SK-N-MC (cell line): ENCODE results near the gene LRRC4C.

Source experiments
- DNase-seq: peaks from one replicate; pipeline ENCODE4 v3.0.0-alpha.2; 2011; ENCODE audit warnings: low read depth, low spot score
- H3K27ac ChIP-seq: fragments of 200-600 bp; sonication (generic); 2 replicates; pipeline ENCODE4 v1.5.1; 2016; ENCODE audit warnings: mixed run types
- H3K36me3 ChIP-seq: fragments of 200-600 bp; sonication (generic); 2 replicates; pipeline ENCODE4 v1.6.1; 2017; ENCODE audit warnings: antibody characterized with exemption, low read length, mixed read lengths; ENCODE audit not compliant: insufficient read depth
- H3K4me3 ChIP-seq: fragments of 200-600 bp; sonication (generic); 2 replicates; pipeline ENCODE4 v1.5.1; 2016
- H3K9ac ChIP-seq: fragments of 200-600 bp; sonication (generic); 2 replicates; pipeline ENCODE4 v1.8.0; 2017; ENCODE audit warnings: mixed run types, mixed read lengths; ENCODE audit not compliant: insufficient read length
- H3K9me3 ChIP-seq: fragments of 200-600 bp; sonication (generic); 2 replicates; pipeline ENCODE4 v1.6.1; 2017; ENCODE audit warnings: low read depth, mild to moderate bottlenecking, antibody characterized with exemption, low read length, moderate library complexity, mixed read lengths
- EZH2 ChIP-seq: fragments of 200-600 bp; sonication (generic); IDR thresholded peaks from one replicate; pipeline ENCODE4 v1.6.1; 2017; ENCODE audit warnings: antibody characterized with exemption
- FOXP2 ChIP-seq: optimal IDR thresholded peaks from 2 replicates; pipeline ENCODE3; 2011; ENCODE audit warnings: mild to moderate bottlenecking, moderate library complexity; ENCODE audit not compliant: insufficient read depth; ENCODE audit errors: extremely low read length, control extremely low read depth
- POLR2AphosphoS5 ChIP-seq: IDR thresholded peaks from 2 replicates; pipeline ENCODE4 v1.6.1; 2012; ENCODE audit warnings: mild to moderate bottlenecking, low read depth, low read length, borderline replicate concordance

LRRC4C gene

DNA sequence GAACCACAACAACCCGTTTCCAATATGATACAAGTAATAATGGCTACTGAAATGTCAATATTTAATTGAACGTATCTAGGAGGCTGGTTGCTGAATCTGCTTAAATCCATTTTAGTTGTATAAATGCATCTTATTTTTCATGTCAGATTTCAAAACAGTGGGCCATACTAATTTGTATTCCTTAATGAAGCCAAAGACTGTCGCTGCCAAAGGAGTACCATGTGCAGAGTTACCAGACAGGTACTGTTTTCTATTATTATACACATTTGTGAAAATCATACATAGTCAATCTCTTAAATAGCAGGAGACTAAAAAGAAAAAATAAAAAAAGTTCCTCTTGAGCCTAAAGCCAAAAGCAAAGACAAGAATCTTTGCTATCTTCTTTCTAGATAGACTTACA, 632.3 kb downstream of the LRRC4C start:
- DNase-seq, result no peak
- H3K4me3 ChIP-seq, result no peak overlapping the region
- no peak for TF ChIP-seq FOXP2
- no peak for TF ChIP-seq EZH2
- no peak for TF ChIP-seq POLR2AphosphoS5
- H3K36me3 ChIP-seq, result no peaks in the 10 kb centered on the region
- no peak overlapping the region for H3K9ac ChIP-seq
- H3K9me3 ChIP-seq, result no peaks in the 10 kb centered on the region
- no peak overlapping the region for H3K27ac ChIP-seq

DNA sequence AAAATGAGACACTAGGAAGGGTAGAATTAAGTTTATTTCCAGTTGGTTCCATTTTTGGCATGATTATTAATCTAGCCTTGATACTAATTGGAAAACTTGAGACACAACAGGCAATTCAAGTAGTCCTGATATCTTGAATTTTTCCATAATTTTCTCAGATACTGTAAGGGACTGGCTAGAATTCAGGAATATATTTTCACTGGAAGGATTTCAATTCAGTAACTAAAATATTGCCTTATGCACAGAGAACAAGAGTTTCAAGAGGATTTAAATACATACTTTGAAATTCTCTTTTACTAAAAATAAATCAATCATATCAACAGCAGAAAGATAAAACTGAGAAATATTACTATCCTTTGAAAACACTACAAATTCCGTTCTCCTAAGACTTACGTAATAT, 632.9 kb downstream of the LRRC4C start:
- no peak for TF ChIP-seq EZH2
- no peak for TF ChIP-seq POLR2AphosphoS5
- TF ChIP-seq FOXP2, result no peak
- peak overlapping the region; percentile 15 for H3K4me3 ChIP-seq
- peak overlapping the region; percentile 2; the same call in 1 of the 2 replicates for H3K27ac ChIP-seq
- no peaks in the 10 kb centered on the region for H3K9me3 ChIP-seq
- no peaks in the 10 kb centered on the region for H3K36me3 ChIP-seq
- no peak overlapping the region for H3K9ac ChIP-seq
- DNase-seq, result no peak

DNA sequence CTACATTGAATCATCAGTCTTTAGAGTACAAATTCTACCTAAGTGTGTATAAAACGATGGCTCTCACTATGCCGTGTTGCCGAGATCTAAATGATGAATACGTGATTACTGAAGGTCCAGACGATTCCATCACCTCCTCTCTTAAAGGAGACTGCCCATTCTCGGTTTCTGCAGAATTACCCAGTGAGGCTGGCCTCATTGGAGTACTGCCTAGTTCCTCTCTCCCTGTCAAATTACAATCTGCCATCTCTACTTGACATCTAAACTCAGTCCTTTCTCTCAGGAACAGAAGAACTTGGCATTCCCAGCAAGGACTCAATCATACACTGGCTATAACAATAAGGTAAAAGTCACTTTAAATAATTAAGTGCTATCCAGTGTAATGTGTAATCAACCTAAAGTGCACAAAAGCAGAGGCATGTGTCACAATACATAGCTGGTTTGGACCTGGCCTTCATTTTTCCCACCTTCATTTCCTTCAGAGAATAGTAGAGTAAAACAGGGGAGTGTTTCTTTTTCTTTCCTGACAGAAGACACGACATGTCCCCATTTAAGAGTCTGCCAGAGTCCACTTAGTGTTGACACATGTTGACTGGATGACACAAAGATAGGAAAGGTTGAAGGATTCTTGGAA, 634.1 kb downstream of the LRRC4C start:
- no peaks in the 10 kb centered on the region for H3K36me3 ChIP-seq
- H3K9ac ChIP-seq, result no peak overlapping the region
- H3K27ac ChIP-seq, result no peak overlapping the region
- TF ChIP-seq EZH2 (no peak), POLR2AphosphoS5 (no peak), FOXP2 (no peak)
- H3K9me3 ChIP-seq, result no peaks in the 10 kb centered on the region
- H3K4me3 ChIP-seq, result no peak overlapping the region
- DNase-seq, result no peak

DNA sequence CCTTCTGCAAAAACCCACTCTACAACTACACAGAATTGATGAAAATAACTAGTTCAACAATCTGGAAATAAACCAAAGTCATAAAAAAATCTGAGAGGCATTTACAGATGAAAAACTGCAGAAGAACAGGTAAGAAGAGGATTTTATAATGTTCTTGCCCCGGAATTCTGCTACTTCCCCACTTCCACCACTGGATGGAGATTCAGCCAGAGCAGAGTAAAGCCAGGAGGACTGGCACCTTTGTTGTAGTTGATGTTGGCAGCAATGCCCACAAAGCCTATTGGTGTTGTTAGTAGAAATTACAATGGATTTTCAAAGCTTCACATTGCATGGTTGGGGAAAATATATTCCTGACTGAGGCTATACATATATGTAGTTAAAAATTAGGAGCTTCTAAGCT, 640.2 kb downstream of the LRRC4C start:
- Histone ChIP-seq H3K36me3 (no peaks in the 10 kb centered on the region), H3K9ac (no peak overlapping the region), H3K4me3 (no peak overlapping the region), H3K9me3 (peaks cover 4% of the 10 kb centered on the region; the same call in 1 of the 2 replicates), H3K27ac (no peak overlapping the region)
- TF ChIP-seq EZH2, result no peak
- no peak for TF ChIP-seq POLR2AphosphoS5
- TF ChIP-seq FOXP2, result no peak
- DNase-seq, result no peak

DNA sequence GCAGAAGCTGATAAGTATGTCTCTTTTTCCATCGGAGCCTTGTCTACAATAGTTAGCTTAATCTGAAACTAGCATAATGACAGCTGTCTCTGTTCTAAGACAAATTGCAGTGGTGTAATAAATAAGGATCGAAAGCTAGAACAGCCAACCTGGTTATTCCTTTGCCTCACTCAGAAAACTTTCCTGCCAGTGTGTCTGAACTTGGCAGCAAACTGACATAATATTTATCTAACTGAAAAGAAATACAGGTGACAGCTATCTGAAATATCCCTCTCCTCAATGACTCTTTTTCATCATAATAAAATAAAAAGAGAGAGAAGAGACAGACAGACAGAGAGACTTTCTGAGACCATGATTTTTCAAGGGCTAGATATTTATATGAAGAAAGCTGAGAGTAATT, 642.5 kb downstream of the LRRC4C start:
- no peak overlapping the region for H3K27ac ChIP-seq
- H3K36me3 ChIP-seq, result no peaks in the 10 kb centered on the region
- no peak overlapping the region for H3K9ac ChIP-seq
- no peak overlapping the region for H3K4me3 ChIP-seq
- TF ChIP-seq EZH2 (no peak), POLR2AphosphoS5 (no peak), FOXP2 (no peak)
- peaks cover 4% of the 10 kb centered on the region; the same call in 1 of the 2 replicates for H3K9me3 ChIP-seq
- no peak for DNase-seq

DNA sequence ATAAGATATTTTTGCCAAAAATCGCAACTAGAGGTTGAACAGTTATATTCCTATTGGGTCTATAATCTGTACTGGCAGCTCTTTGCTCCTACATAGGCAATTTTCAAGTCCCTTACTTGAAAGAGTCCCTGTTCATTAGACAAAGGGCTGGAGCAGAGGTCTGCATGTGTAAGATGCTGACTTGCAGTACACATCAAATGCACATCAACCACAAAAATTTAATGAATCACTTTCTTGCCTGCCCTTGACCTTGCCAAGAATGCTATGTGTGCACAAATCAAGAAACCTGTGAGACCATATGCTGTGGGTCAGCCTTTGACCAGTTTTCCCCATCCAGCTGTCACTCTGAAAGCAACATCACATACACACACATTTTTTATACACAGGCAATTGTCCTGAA, 661.5 kb downstream of the LRRC4C start:
- TF ChIP-seq POLR2AphosphoS5 (no peak), EZH2 (no peak), FOXP2 (no peak)
- Histone ChIP-seq H3K27ac (no peak overlapping the region), H3K9me3 (no peaks in the 10 kb centered on the region), H3K9ac (no peak overlapping the region), H3K36me3 (no peaks in the 10 kb centered on the region), H3K4me3 (no peak overlapping the region)
- DNase-seq, result no peak

DNA sequence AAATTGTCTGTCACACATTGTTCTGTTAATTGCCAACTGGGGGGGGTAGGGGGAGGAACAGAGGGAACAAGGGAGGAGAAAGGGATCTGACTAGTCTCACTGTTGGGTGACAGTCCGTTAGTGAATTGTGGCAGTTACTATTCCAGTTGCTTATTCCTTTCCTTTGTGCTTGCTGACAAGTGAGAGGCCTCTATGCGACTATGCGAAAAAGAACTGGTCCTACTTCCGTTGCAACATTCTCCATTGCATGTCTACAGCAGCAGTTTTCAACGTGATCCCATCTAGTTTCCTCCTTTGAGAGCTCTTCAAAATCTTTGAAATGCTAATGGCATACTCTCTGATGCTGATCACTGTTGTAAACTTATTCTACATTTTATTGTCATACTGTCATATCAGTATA, 672.2 kb downstream of the LRRC4C start:
- TF ChIP-seq EZH2 (no peak), FOXP2 (no peak), POLR2AphosphoS5 (no peak)
- H3K4me3 ChIP-seq, result no peak overlapping the region
- H3K36me3 ChIP-seq, result no peaks in the 10 kb centered on the region
- no peak overlapping the region for H3K27ac ChIP-seq
- no peak overlapping the region for H3K9ac ChIP-seq
- H3K9me3 ChIP-seq, result no peaks in the 10 kb centered on the region
- no peak for DNase-seq

- no peak for TF ChIP-seq FOXP2
- no peak for TF ChIP-seq EZH2
- TF ChIP-seq POLR2AphosphoS5, result no peak
- Histone ChIP-seq H3K9me3 (no peaks in the 10 kb centered on the region), H3K36me3 (no peaks in the 10 kb centered on the region)
These were observed 696.4 kb downstream of the LRRC4C start for GRCh38 chr11:40763046-40763445.

DNA sequence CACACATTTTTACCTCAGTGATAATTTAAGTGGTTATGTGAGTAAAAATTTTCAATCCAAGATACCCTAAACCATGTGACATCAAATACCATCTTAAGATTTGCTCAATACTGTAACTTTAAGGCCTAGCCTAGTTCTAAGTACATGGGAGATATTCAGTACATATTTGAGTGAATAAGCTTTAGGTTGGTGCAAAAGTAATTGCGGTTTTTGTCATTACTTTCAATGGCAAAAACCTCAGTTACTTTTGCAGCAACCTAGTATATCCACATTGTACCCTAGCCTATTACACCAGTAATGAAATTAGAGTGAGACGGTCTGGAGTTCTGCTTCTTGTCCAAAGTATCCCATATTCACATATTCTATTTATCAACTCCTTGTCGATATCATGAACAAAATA, 700.1 kb downstream of the LRRC4C start:
- no peaks in the 10 kb centered on the region for H3K9me3 ChIP-seq

More at GRCh38 chr11:40763046-40763445, 696.4 kb downstream of the LRRC4C start:
- Histone ChIP-seq H3K9ac (no peak overlapping the region), H3K4me3 (no peak overlapping the region), H3K27ac (no peak overlapping the region)
- DNase-seq, result no peak

More for the DNA sequence above, 700.1 kb downstream of the LRRC4C start:
- no peak overlapping the region for H3K9ac ChIP-seq
- no peak overlapping the region for H3K27ac ChIP-seq
- H3K4me3 ChIP-seq, result no peak overlapping the region
- no peaks in the 10 kb centered on the region for H3K36me3 ChIP-seq
- TF ChIP-seq FOXP2, result no peak
- TF ChIP-seq POLR2AphosphoS5, result no peak
- TF ChIP-seq EZH2, result no peak
- no peak for DNase-seq
